ENCODE measurements around the gene TGIF2. TPM values are rescaled to one million over a fixed set of nuclear protein-coding genes. Genes with fewer than 3 reads are reported as not detected.

Gene TGIF2
- total RNA-seq, 1 experiment from 2014 or later, result 17.1 TPM

GRCh38 chr20:36528176-36528874 is 45.1 kb upstream of the TGIF2 start:
- intact Hi-C loops (cut with micrococcal nuclease), result no loop called here
- H4K20me1 ChIP-seq (ENCODE audit: insufficient read depth), result no peaks in the 10 kb centered on the region
- H3K9me2 ChIP-seq (ENCODE audit: insufficient read depth), result no peaks in the 10 kb centered on the region
- ATAC-seq (no peak), DNase-seq (ENCODE audit: low read depth, low spot score) (no peak)
- ChIA-PET RAD21 (ENCODE audit: low non-redundant PET in 1 of 2, low total read pairs in 2 of 2, uncharacterized antibody in 2 of 2, unreplicated experiment in 2 of 2) (no interaction called here), CTCF (no interaction called here), POLR2A (no interaction called here)
- no peak overlapping the region for H3K27ac ChIP-seq (ENCODE audit: low read depth, low read length)
- no peak for TF ChIP-seq POLR2A (IDR thresholded peaks at IDR 0.05; ENCODE audit: borderline replicate concordance, extremely low read depth, insufficient read depth, insufficient read length)
- TF ChIP-seq ZBTB33 (IDR thresholded peaks at IDR 0.05; ENCODE audit: extremely low read depth, insufficient replicate concordance, low read length), result no peak
- no peak for TF ChIP-seq MAX (IDR thresholded peaks at IDR 0.05)
- TF ChIP-seq ZFX (IDR thresholded peaks at IDR 0.05), result no peak
- no peak for TF ChIP-seq ZNF274 (IDR thresholded peaks at IDR 0.05; ENCODE audit: low read depth, low read length)
- TF ChIP-seq JUND (IDR thresholded peaks at IDR 0.05), result no peak
- TF ChIP-seq EZH2 (IDR thresholded peaks at IDR 0.05), result no peak
- no peak for TF ChIP-seq TCF7L2 (IDR thresholded peaks at IDR 0.05; ENCODE audit: borderline replicate concordance, extremely low read depth, insufficient read depth, insufficient read length)
- TF ChIP-seq, protein P1, sequence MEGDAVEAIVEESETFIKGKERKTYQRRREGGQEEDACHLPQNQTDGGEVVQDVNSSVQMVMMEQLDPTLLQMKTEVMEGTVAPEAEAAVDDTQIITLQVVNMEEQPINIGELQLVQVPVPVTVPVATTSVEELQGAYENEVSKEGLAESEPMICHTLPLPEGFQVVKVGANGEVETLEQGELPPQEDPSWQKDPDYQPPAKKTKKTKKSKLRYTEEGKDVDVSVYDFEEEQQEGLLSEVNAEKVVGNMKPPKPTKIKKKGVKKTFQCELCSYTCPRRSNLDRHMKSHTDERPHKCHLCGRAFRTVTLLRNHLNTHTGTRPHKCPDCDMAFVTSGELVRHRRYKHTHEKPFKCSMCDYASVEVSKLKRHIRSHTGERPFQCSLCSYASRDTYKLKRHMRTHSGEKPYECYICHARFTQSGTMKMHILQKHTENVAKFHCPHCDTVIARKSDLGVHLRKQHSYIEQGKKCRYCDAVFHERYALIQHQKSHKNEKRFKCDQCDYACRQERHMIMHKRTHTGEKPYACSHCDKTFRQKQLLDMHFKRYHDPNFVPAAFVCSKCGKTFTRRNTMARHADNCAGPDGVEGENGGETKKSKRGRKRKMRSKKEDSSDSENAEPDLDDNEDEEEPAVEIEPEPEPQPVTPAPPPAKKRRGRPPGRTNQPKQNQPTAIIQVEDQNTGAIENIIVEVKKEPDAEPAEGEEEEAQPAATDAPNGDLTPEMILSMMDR (IDR thresholded peaks at IDR 0.05 in 2 of 3, conservative IDR thresholded peaks at IDR 0.05 in 1 of 3; ENCODE audit: borderline replicate concordance in 1 of 3, insufficient read depth in 1 of 3, low read depth in 2 of 3, low read length in 2 of 3), result no peak
- TF ChIP-seq EZH2phosphoT487 (IDR thresholded peaks at IDR 0.05; ENCODE audit: borderline replicate concordance), result no peak
- no peak for TF ChIP-seq REST (IDR thresholded peaks at IDR 0.05; ENCODE audit: low read depth)
- no peak for TF ChIP-seq EGR1 (IDR thresholded peaks at IDR 0.05; ENCODE audit: low read depth)
- no peak for TF ChIP-seq FOSL1 (IDR thresholded peaks at IDR 0.05; ENCODE audit: low read depth)
- TF ChIP-seq SP1 (IDR thresholded peaks at IDR 0.05; ENCODE audit: low read depth), result no peak
- TF ChIP-seq ATF3 (IDR thresholded peaks at IDR 0.05), result no peak
- no peak for TF ChIP-seq CEBPB (IDR thresholded peaks at IDR 0.05; ENCODE audit: low read depth)
- TF ChIP-seq POLR2AphosphoS5 (IDR thresholded peaks at IDR 0.05; ENCODE audit: low read depth, low read length), result no peak
- H3K4me2 ChIP-seq (ENCODE audit: low read length), result no peak overlapping the region
- no peak overlapping the region for H3K9ac ChIP-seq (ENCODE audit: low read length)
- H2AFZ ChIP-seq (ENCODE audit: low read depth, low read length, poor library complexity, severe bottlenecking), result no peak overlapping the region
- no peaks in the 10 kb centered on the region for H3K27me3 ChIP-seq (ENCODE audit: insufficient read depth, low read length)
- H3K36me3 ChIP-seq (ENCODE audit: control insufficient read depth in 1 of 2, insufficient read depth in 2 of 2, low read length in 2 of 2), result peaks cover 0 to 15% of the 10 kb centered on the region in 2 experiments; a peak in 3 of 4 replicates
- H3K4me3 ChIP-seq (replicated peaks in 1 of 2; ENCODE audit: low read depth in 1 of 2, low read length in 2 of 2), result no peak overlapping the region
- BruUV-seq (replicated peaks), result no TSS peak
- H3K9me3 ChIP-seq (ENCODE audit: control insufficient read depth in 1 of 2, insufficient read depth in 1 of 2, low read depth in 1 of 2, low read length in 2 of 2), result no peaks in the 10 kb centered on the region
- no peaks in the 10 kb centered on the region for H3K79me2 ChIP-seq (ENCODE audit: insufficient read depth, low read length)
- no peaks in the 10 kb centered on the region for H3K4me1 ChIP-seq (ENCODE audit: control insufficient read depth in 1 of 2, insufficient read depth in 2 of 2, low read length in 2 of 2)
